IMR-90 (cell line): ENCODE data around the gene DSC2. TPM values are rescaled to one million over a fixed set of nuclear protein-coding genes. Genes with fewer than 3 reads are reported as not detected.

Experiments
- ATAC-seq: fragments of 200-7000 bp; cut with Tn5 transposase; 2 replicates; pipeline ENCODE4 v1.9.1; 2020; ENCODE audit warnings: low read depth, mild to moderate bottlenecking, moderate library complexity
- BruUV-seq: library from RNA; stranded (reverse); fragments of 400-500 nt; replicated peaks from 2 replicates; lab custom pipeline; 2021; lab: Mats Ljungman, UMichigan
- CTCF ChIA-PET: fragments of 300-600 bp; formaldehyde crosslinking; extraction: SDS; loops from one replicate; lab custom pipeline; 2021; ENCODE audit warnings: antibody characterized with exemption; lab: Yijun Ruan, JAX
- POLR2A ChIA-PET: fragments of 300-600 bp; sonication (Branson Sonifier 250); formaldehyde crosslinking; loops from one replicate; lab custom pipeline; 2022; ENCODE audit warnings: antibody characterized with exemption; ENCODE audit not compliant: unreplicated experiment; lab: Charles Lee
- DNase-seq: peaks from one replicate; pipeline ENCODE4 v3.0.0; 2013
- H2AFZ ChIP-seq: replicated peaks from 2 replicates; pipeline ENCODE3; 2013; ENCODE audit warnings: low read length, mild to moderate bottlenecking; ENCODE audit not compliant: poor library complexity
- H2AK5ac ChIP-seq: 2 replicates; pipeline ENCODE4 v1.6.1; 2013; ENCODE audit warnings: low read depth, low read length, inconsistent platforms
- H2AK9ac ChIP-seq: replicated peaks from 2 replicates; pipeline ENCODE3; 2013; ENCODE audit warnings: mild to moderate bottlenecking, low read depth, low read length, moderate library complexity; ENCODE audit not compliant: poor library complexity
- H2BK120ac ChIP-seq: 2 replicates; pipeline ENCODE4 v1.6.1; 2013; ENCODE audit warnings: low read depth, low read length, inconsistent platforms
- H2BK15ac ChIP-seq: 3 replicates; pipeline ENCODE4 v1.6.1; 2013; ENCODE audit warnings: low read depth, low read length, inconsistent platforms
- H2BK20ac ChIP-seq: 2 replicates; pipeline ENCODE4 v1.6.1; 2013; ENCODE audit warnings: low read depth, mild to moderate bottlenecking, inconsistent platforms, low read length, moderate library complexity
- H2BK5ac ChIP-seq: 2 replicates; pipeline ENCODE4 v1.6.1; 2013; ENCODE audit warnings: mild to moderate bottlenecking, low read depth, low read length, inconsistent platforms; ENCODE audit not compliant: poor library complexity, severe bottlenecking
- H3K14ac ChIP-seq: replicated peaks from 2 replicates; pipeline ENCODE4 v1.6.1; 2013; ENCODE audit warnings: low read depth, low read length, inconsistent platforms
- H3K18ac ChIP-seq: 2 replicates; pipeline ENCODE4 v1.6.1; 2013; ENCODE audit warnings: low read depth, low read length, control low read depth
- H3K23ac ChIP-seq: 2 replicates; pipeline ENCODE4 v1.6.1; 2013; ENCODE audit warnings: low read depth, low read length, inconsistent platforms
- H3K27ac ChIP-seq: 2 replicates; pipeline ENCODE4 v1.5.1; 2013; ENCODE audit warnings: mild to moderate bottlenecking, control low read depth, low read length; ENCODE audit not compliant: insufficient read depth
- H3K27me3 ChIP-seq: 2 replicates; pipeline ENCODE4 v1.6.1; 2013; ENCODE audit warnings: low read length; ENCODE audit not compliant: control insufficient read depth, insufficient read depth
- H3K36me3 ChIP-seq: 2 replicates; pipeline ENCODE4 v1.6.1; 2013; ENCODE audit warnings: low read length, mixed read lengths; ENCODE audit not compliant: control insufficient read depth, insufficient read depth
- H3K4ac ChIP-seq: 2 replicates; pipeline ENCODE4 v1.6.1; 2013; ENCODE audit warnings: low read depth, low read length, inconsistent platforms
- H3K4me1 ChIP-seq: 2 replicates; pipeline ENCODE4 v1.6.1; 2013; ENCODE audit warnings: low read length, mixed read lengths; ENCODE audit not compliant: control insufficient read depth, insufficient read depth
- H3K4me2 ChIP-seq: 2 replicates; pipeline ENCODE4 v1.6.1; 2013; ENCODE audit warnings: low read depth, mild to moderate bottlenecking, control low read depth, low read length, moderate library complexity
- H3K4me3 ChIP-seq: 2 replicates; pipeline ENCODE4 v1.5.1; 2013; ENCODE audit warnings: low read depth, mild to moderate bottlenecking, control low read depth, low read length, moderate library complexity; ENCODE audit not compliant: insufficient read depth
- H3K56ac ChIP-seq: 2 replicates; pipeline ENCODE4 v1.6.1; 2013; ENCODE audit warnings: low read length, inconsistent platforms; ENCODE audit not compliant: insufficient read depth; ENCODE audit errors: extremely low read depth
- H3K79me1 ChIP-seq, 2 experiments: 2 replicates each; pipeline ENCODE4 v1.6.1; 2013; ENCODE audit warnings: low read length in 2 of 2, inconsistent platforms in 1 of 2, low read depth in 1 of 2
- H3K9ac ChIP-seq: 2 replicates; pipeline ENCODE4 v1.6.1; 2013; ENCODE audit warnings: low read depth, low read length, control low read depth
- H3K9me1 ChIP-seq: 2 replicates; pipeline ENCODE4 v1.6.1; 2013; ENCODE audit warnings: low read length, inconsistent platforms; ENCODE audit not compliant: insufficient read depth
- H3K9me3 ChIP-seq: 2 replicates; pipeline ENCODE4 v1.6.1; 2013; ENCODE audit warnings: low read length; ENCODE audit not compliant: control insufficient read depth, insufficient read depth
- H4K20me1 ChIP-seq: 2 replicates; pipeline ENCODE4 v1.6.1; 2013; ENCODE audit warnings: low read length, inconsistent platforms; ENCODE audit not compliant: insufficient read depth
- H4K5ac ChIP-seq: 2 replicates; pipeline ENCODE4 v1.6.1; 2013; ENCODE audit warnings: mild to moderate bottlenecking, low read depth, low read length, control low read depth
- H4K8ac ChIP-seq, 2 experiments: 2 replicates each; pipeline ENCODE4 v1.6.1; 2013; ENCODE audit warnings: low read depth in 2 of 2, low read length in 2 of 2, control low read depth in 1 of 2, inconsistent platforms in 1 of 2
- H4K91ac ChIP-seq: 2 replicates; pipeline ENCODE4 v1.6.1; 2013; ENCODE audit warnings: low read depth, low read length, inconsistent platforms; ENCODE audit not compliant: insufficient read depth
- SMC3 ChIP-seq: fragments of 150-350 bp; IDR thresholded peaks from 2 replicates; pipeline ENCODE4 v1.6.1; 2016; ENCODE audit warnings: low read depth, mild to moderate bottlenecking, antibody characterized with exemption, low read length, moderate library complexity
- WGBS, 2 experiments: methylation state at CpG; one replicate each; pipeline versions ENCODE4 v1.1.5 to v1.1.7; 2013; ENCODE audit warnings: missing lambda C conversion rate in 2 of 2; ENCODE audit not compliant: insufficient read length in 1 of 2; ENCODE audit errors: extremely low coverage in 2 of 2; 5-methylcytosine and 5-hydroxymethylcytosine counted together
- dilution Hi-C: fragments of 300-500 bp; cut with HindIII; formaldehyde crosslinking; loops from one replicate; pipeline ENCODE4 v1.14.3; 2018; ENCODE audit warnings: low sequenced_read_pairs; ENCODE audit not compliant: unreplicated experiment
- in situ Hi-C: fragments of 300-500 bp; cut with MboI; formaldehyde crosslinking; loops from 3 replicates; pipeline ENCODE4 v1.14.3; 2019; ENCODE audit warnings: low sequenced_read_pairs, inconsistent platforms, mixed read lengths
- intact Hi-C: fragments of 100-400 bp; cut with micrococcal nuclease; formaldehyde crosslinking; loops from 2 replicates; pipeline ENCODE4 v1.10.0; 2022
- polyA plus RNA-seq, 3 experiments: library from polyadenylated mRNA; depleted of rRNA; stranded (reverse); fragments of >200 nt; gene quantifications; 2 replicates each; pipeline ENCODE4 v1.2.3, GENCODE V29; 2012; ENCODE audit warnings: low replicate concordance in 1 of 3
- total RNA-seq: library from RNA; depleted of rRNA; stranded (reverse); fragments of >200 nt; gene quantifications from 2 replicates; pipeline ENCODE4 v1.2.3, GENCODE V29; 2012

Gene DSC2
- total and polyA plus RNA-seq, 2 of the 4 experiments (the other 2 are of a cell fraction) = not detected

DNA sequence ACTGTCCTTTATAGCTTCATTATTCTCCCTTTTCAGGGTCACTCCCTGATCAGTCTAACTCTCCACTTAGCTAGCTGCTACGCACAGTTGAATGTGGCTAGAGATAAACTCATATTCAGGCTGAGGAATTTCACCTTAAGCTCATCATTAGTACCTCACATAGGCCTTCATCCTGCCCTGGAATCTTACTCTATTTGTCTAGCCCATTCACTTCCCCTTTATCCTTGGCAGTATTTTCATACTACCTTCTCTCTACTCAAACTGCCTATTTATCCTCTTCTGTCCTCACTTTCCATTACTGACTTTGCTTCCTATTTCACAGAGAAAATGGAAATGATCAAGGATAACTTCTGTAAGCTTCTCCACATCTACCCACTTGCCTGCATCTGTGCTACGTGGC lies 10.6 kb upstream of the DSC2 start:
- ATAC-seq = no peak
- H3K9me3 ChIP-seq = no peaks in the 10 kb centered on the region
- no peak overlapping the region for H4K8ac ChIP-seq
- no peaks in the 10 kb centered on the region for H3K27me3 ChIP-seq
- no CpG with 5 or more reads among the region's 2 CpGs for WGBS, 2 experiments
- H3K23ac ChIP-seq = no peak overlapping the region
- H2AK9ac ChIP-seq = no peak overlapping the region
- no peak overlapping the region for H3K27ac ChIP-seq
- BruUV-seq = no TSS peak
- no peak overlapping the region for H3K18ac ChIP-seq
- no peaks in the 10 kb centered on the region for H3K36me3 ChIP-seq
- H2BK20ac ChIP-seq = no peak overlapping the region
- H2BK120ac ChIP-seq = no peak overlapping the region
- no peak overlapping the region for H4K5ac ChIP-seq
- no peak overlapping the region for H2BK5ac ChIP-seq
- ChIA-PET POLR2A (no interaction called here), CTCF (no interaction called here)
- intact Hi-C loops = no loop called here
- DNase-seq = no peak
- H2AFZ ChIP-seq = no peak overlapping the region
- no peak overlapping the region for H3K14ac ChIP-seq
- H2AK5ac ChIP-seq = no peak overlapping the region
- no peak for TF ChIP-seq SMC3
- H3K56ac ChIP-seq = no peak overlapping the region
- H3K4me1 ChIP-seq = no peaks in the 10 kb centered on the region
- no peaks in the 10 kb centered on the region for H3K9me1 ChIP-seq
- H3K9ac ChIP-seq = no peak overlapping the region
- dilution Hi-C loops = no loop called here
- no peak overlapping the region for H3K4me3 ChIP-seq
- H4K91ac ChIP-seq = no peak overlapping the region
- H2BK15ac ChIP-seq = no peak overlapping the region
- no peaks in the 10 kb centered on the region for H4K20me1 ChIP-seq
- no peaks in the 10 kb centered on the region for H3K79me1 ChIP-seq
- in situ Hi-C loops = no loop called here
- H3K4ac ChIP-seq = no peak overlapping the region
- no peak overlapping the region for H3K4me2 ChIP-seq
